ENCODE data around the gene PIH1D1. TPM values are rescaled to one million over a fixed set of nuclear protein-coding genes. Genes with fewer than 3 reads are reported as not detected.

PIH1D1 gene
- total and polyA plus RNA-seq, 2 of the 8 experiments (the other 6 are each of a cell fraction or from before 2014, with no cell fraction given) = 146 to 195 TPM

- Histone ChIP-seq H3K9ac (replicated peaks in 1 of 4; ENCODE audit: extremely low read depth in 1 of 4, low read depth in 3 of 4, low read length in 3 of 4) (no peak within 1 kb of the TSS), H3K4me2 (ENCODE audit: insufficient read depth in 1 of 2, low read depth in 2 of 2, low read length in 2 of 2) (peak within 1 kb of the TSS; percentile 57 to 97), H2BK12ac (ENCODE audit: low read depth, low read length) (peak within 1 kb of the TSS; percentile 94), H3K56ac (replicated peaks; ENCODE audit: insufficient read length, low read depth, low read length) (no peak within 1 kb of the TSS), H3K14ac (ENCODE audit: insufficient read length) (no peak within 1 kb of the TSS), H2AK5ac (ENCODE audit: low read depth, low read length) (peak within 1 kb of the TSS; percentile 70; the same call in 1 of the 2 replicates), H3K4me3 (ENCODE audit: extremely low read depth in 1 of 4, insufficient read depth in 2 of 4, low read depth in 3 of 4, low read length in 4 of 4) (peak within 1 kb of the TSS in 3 of 4 experiments; percentile 22 to 52 (median 24); a peak in 5 of 8 replicates), H2BK5ac (ENCODE audit: low read depth, low read length) (peak within 1 kb of the TSS; percentile 63; the same call in 1 of the 2 replicates), H3K4me1 (replicated peaks in 1 of 4; ENCODE audit: control insufficient read depth in 3 of 4, insufficient read depth in 4 of 4, low read length in 3 of 4) (peaks cover 7 to 43% (median 25%) of the 10 kb centered on the region in 4 experiments), H3K27me3 (replicated peaks in 1 of 4; ENCODE audit: control insufficient read depth in 3 of 4, extremely low read depth in 1 of 4, insufficient read depth in 3 of 4, low read length in 3 of 4) (peaks cover 23 to 61% (median 57%) of the 10 kb centered on the region in 4 experiments), H4K8ac (ENCODE audit: extremely low read depth, insufficient read depth, low read length) (no peak within 1 kb of the TSS), H3K79me2 (ENCODE audit: control insufficient read depth in 1 of 2, insufficient read depth in 2 of 2, low read length in 2 of 2) (no peaks in the 10 kb centered on the region), H2BK20ac (ENCODE audit: low read length) (peak within 1 kb of the TSS; percentile 43; the same call in 1 of the 2 replicates), H3K27ac (ENCODE audit: low read depth, low read length) (no peak within 1 kb of the TSS), H3K4ac (replicated peaks; ENCODE audit: insufficient read length, low read depth, low read length) (peak within 1 kb of the TSS; percentile 58), H4K91ac (replicated peaks; ENCODE audit: insufficient read length, low read length) (no peak within 1 kb of the TSS), H4K5ac (ENCODE audit: insufficient read length, low read depth, low read length) (no peak within 1 kb of the TSS), H2BK120ac (replicated peaks; ENCODE audit: low read depth, low read length) (no peak within 1 kb of the TSS), H4K20me1 (replicated peaks in 1 of 2; ENCODE audit: control insufficient read depth in 1 of 2, insufficient read depth in 2 of 2, low read length in 2 of 2) (no peaks in the 10 kb centered on the region), H3K23ac (ENCODE audit: insufficient read length) (no peak within 1 kb of the TSS), H3K18ac (ENCODE audit: extremely low read depth, low read length) (peak within 1 kb of the TSS; percentile 71), H3K23me2 (ENCODE audit: low read depth, low read length) (peaks cover 21% of the 10 kb centered on the region), H3K9me3 (ENCODE audit: insufficient read depth in 2 of 2, low read depth in 1 of 2, low read length in 1 of 2) (no peaks in the 10 kb centered on the region), H3K79me1 (ENCODE audit: low read depth, low read length) (no peaks in the 10 kb centered on the region), H2BK15ac (ENCODE audit: low read length) (peak within 1 kb of the TSS; percentile 19; the same call in 1 of the 2 replicates), H2AFZ (ENCODE audit: low read length) (0 out of 2 replicates have a peak within 1 kb of the TSS, but pooled peaks have one; percentile 52), H3K36me3 (ENCODE audit: control insufficient read depth in 2 of 4, insufficient read depth in 4 of 4, low read length in 3 of 4) (no peaks in the 10 kb centered on the region)
- POLR2A ChIA-PET (ENCODE audit: partially characterized antibody) = interaction anchor here (0.6 to 5.0 kb wide), 10 partner anchors 8 to 200 kb away, joined by 3 to 21 read pairs (median 7); partner anchors contain the start of genes ALDH16A1 and PIH1D1
- no peak for DNase-seq (ENCODE audit: low read depth in 1 of 2, low spot score in 2 of 2)
- 71% methylated on average over 7 of the region's 7 CpGs; no CpG with 5 or more reads in 1 of the 2 experiments for WGBS, 2 experiments (ENCODE audit: extremely low coverage in 1 of 2, insufficient coverage in 1 of 2, insufficient read length in 1 of 2, insufficient replicate concordance in 2 of 2, low coverage in 1 of 2, low lambda C conversion rate in 2 of 2, missing lambda C conversion rate in 1 of 2)
- FAIRE-seq = no peak
- CTCF ChIA-PET (ENCODE audit: partially characterized antibody) = interaction anchor here (0.6 to 5.2 kb wide), 10 partner anchors 8 to 742 kb away, joined by 3 to 49 read pairs (median 7); partner anchors contain the start of gene SLC17A7
- TF ChIP-seq KDM5A (IDR thresholded peaks at IDR 0.05; ENCODE audit: low read length) (no peak), EZH2 (IDR thresholded peaks at IDR 0.05; ENCODE audit: low read depth, low read length, severe bottlenecking) (no peak), BCL11A (IDR thresholded peaks at IDR 0.05; ENCODE audit: low read depth in 2 of 2, low read length in 2 of 2) (no peak), SP4 (IDR thresholded peaks at IDR 0.05; ENCODE audit: low read length) (no peak), TAF1 (IDR thresholded peaks at IDR 0.05; ENCODE audit: low read depth, low read length) (no peak), MAFK (IDR thresholded peaks at IDR 0.05; ENCODE audit: low read depth, low read length) (no peak), ATF2 (IDR thresholded peaks at IDR 0.05; ENCODE audit: low read length) (no peak), RNF2 (IDR thresholded peaks at IDR 0.05; ENCODE audit: borderline replicate concordance, low read depth, low read length, missing control alignments, poor library complexity, severe bottlenecking) (no peak), CEBPB (IDR thresholded peaks at IDR 0.05; ENCODE audit: low read depth, low read length) (no peak)
Measured at GRCh38 chr19:49425178-49425577, 26.4 kb downstream of the PIH1D1 start, which contains the start of gene GFY. TSS of gene GFY (plus strand) at chr19:49425388. CDS start at chr19:49426431, 1,043 bp downstream.

All from H1 (cell line).